RWPE2 (cell line): Measurements from ENCODE around the gene LEPR.
A peak's percentile ranks its signal among the peaks of the same experiment; 100 is the strongest.

Experiments used
- ATAC-seq: fragments of 200-7000 bp; cut with Tn5 transposase; 3 replicates; pipeline ENCODE4 v1.9.1; 2021; ENCODE audit warnings: low read depth
- DNase-seq: peaks from one replicate; pipeline ENCODE4 v3.0.0-alpha.2; 2020; ENCODE audit warnings: low spot score
- H3K27ac ChIP-seq: fragments of 450-650 bp; 2 replicates; pipeline ENCODE4 v1.5.1; 2017; ENCODE audit warnings: mild to moderate bottlenecking; ENCODE audit not compliant: poor library complexity, severe bottlenecking
- H3K27me3 ChIP-seq: fragments of 250-450 bp; sonication (Bioruptor Pico); 2 replicates; pipeline ENCODE4 v1.5.1; 2021; ENCODE audit warnings: mild to moderate bottlenecking, moderate library complexity; ENCODE audit not compliant: insufficient read depth, poor library complexity, severe bottlenecking
- H3K36me3 ChIP-seq: fragments of 250-450 bp; sonication (Bioruptor Pico); 2 replicates; pipeline ENCODE4 v1.5.1; 2020; ENCODE audit warnings: low read depth, mild to moderate bottlenecking, moderate library complexity
- H3K4me1 ChIP-seq: fragments of 250-450 bp; sonication (Bioruptor Pico); 2 replicates; pipeline ENCODE4 v1.5.1; 2021; ENCODE audit warnings: mild to moderate bottlenecking, moderate library complexity; ENCODE audit not compliant: insufficient read depth, poor library complexity, severe bottlenecking
- H3K4me3 ChIP-seq: fragments of 250-450 bp; sonication (Bioruptor Pico); 2 replicates; pipeline ENCODE4 v1.5.1; 2021; ENCODE audit warnings: mild to moderate bottlenecking, moderate library complexity; ENCODE audit not compliant: severe bottlenecking
- H3K9me3 ChIP-seq: fragments of 250-450 bp; sonication (Bioruptor Pico); 2 replicates; pipeline ENCODE4 v1.5.1; 2021; ENCODE audit warnings: mild to moderate bottlenecking, moderate library complexity; ENCODE audit not compliant: severe bottlenecking
- TF ChIP-seq, protein P1 (sequence below): fragments of 450-650 bp; IDR thresholded peaks from one replicate; pipeline ENCODE4 v1.5.1; 2017; ENCODE audit warnings: mild to moderate bottlenecking, moderate library complexity; ENCODE audit not compliant: poor library complexity, severe bottlenecking

LEPR gene

DNA sequence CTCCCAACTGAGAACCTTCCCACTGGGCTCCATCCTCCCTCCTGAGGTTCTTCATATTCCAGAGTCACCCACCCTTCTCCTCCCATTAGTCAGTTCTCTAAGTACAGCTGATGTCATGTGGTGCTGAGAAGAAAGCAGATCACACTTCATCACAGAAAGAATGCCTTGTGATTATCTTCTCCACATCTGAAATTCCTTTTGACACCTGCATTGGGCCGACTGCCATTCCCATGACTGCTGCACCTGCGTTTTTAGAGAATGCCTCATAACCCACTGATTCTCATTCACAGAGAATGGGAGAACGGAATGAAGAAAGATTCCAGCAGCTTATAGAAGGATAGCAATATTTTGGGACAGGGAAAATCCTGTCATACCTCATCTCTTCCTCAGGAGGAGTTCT is 14.3 kb downstream of the LEPR start:
- Histone ChIP-seq H3K4me1 (peaks cover 10% of the 10 kb centered on the region), H3K27ac (no peak overlapping the region), H3K9me3 (no peaks in the 10 kb centered on the region), H3K4me3 (no peak overlapping the region), H3K36me3 (peaks cover 55% of the 10 kb centered on the region), H3K27me3 (no peaks in the 10 kb centered on the region)
- DNase-seq (no peak), ATAC-seq (peak; percentile 55; the same call in 2 of the 3 replicates)
- TF ChIP-seq, protein P1, sequence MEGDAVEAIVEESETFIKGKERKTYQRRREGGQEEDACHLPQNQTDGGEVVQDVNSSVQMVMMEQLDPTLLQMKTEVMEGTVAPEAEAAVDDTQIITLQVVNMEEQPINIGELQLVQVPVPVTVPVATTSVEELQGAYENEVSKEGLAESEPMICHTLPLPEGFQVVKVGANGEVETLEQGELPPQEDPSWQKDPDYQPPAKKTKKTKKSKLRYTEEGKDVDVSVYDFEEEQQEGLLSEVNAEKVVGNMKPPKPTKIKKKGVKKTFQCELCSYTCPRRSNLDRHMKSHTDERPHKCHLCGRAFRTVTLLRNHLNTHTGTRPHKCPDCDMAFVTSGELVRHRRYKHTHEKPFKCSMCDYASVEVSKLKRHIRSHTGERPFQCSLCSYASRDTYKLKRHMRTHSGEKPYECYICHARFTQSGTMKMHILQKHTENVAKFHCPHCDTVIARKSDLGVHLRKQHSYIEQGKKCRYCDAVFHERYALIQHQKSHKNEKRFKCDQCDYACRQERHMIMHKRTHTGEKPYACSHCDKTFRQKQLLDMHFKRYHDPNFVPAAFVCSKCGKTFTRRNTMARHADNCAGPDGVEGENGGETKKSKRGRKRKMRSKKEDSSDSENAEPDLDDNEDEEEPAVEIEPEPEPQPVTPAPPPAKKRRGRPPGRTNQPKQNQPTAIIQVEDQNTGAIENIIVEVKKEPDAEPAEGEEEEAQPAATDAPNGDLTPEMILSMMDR = no peak

DNA sequence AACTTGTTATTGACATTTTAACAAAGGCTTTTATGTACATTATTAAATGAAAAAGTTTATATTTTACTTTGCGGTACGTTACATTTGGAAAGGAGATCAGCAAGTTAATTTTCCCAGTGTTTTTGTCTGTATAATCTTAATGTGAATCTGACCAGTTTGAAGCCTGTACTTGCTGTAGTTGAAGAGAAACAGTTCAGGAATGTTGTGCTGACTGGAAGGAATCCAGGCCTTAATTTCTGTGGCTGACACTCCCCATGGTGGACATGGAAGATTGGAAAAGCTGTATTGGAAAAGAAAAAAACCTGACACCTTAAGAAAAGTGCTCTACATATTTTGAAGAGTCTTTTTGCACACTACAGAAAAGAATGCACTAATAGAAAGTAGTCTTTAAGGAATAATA is 15.5 kb downstream of the LEPR start:
- ATAC-seq (no peak), DNase-seq (no peak)
- no peak overlapping the region for H3K27ac ChIP-seq
- TF ChIP-seq, protein P1 = no peak
- no peaks in the 10 kb centered on the region for H3K4me1 ChIP-seq
- no peaks in the 10 kb centered on the region for H3K27me3 ChIP-seq
- no peaks in the 10 kb centered on the region for H3K9me3 ChIP-seq
- H3K36me3 ChIP-seq = peaks cover 44% of the 10 kb centered on the region
- no peak overlapping the region for H3K4me3 ChIP-seq

GRCh38 chr1:65437616-65438015 is 17.1 kb downstream of the LEPR start:
- Histone ChIP-seq H3K27me3 (no peaks in the 10 kb centered on the region), H3K4me3 (no peak overlapping the region), H3K9me3 (no peaks in the 10 kb centered on the region), H3K4me1 (no peaks in the 10 kb centered on the region), H3K27ac (no peak overlapping the region), H3K36me3 (peaks cover 28% of the 10 kb centered on the region)
- no peak for ATAC-seq
- TF ChIP-seq, protein P1 = no peak
- DNase-seq = no peak

GRCh38 chr1:65440322-65440900 is 19.9 kb downstream of the LEPR start:
- no peak overlapping the region for H3K27ac ChIP-seq
- H3K27me3 ChIP-seq = no peaks in the 10 kb centered on the region
- H3K4me1 ChIP-seq = no peaks in the 10 kb centered on the region
- no peaks in the 10 kb centered on the region for H3K9me3 ChIP-seq
- H3K4me3 ChIP-seq = no peak overlapping the region
- ATAC-seq (no peak), DNase-seq (no peak)
- TF ChIP-seq, protein P1 = no peak
- H3K36me3 ChIP-seq = peaks cover 10% of the 10 kb centered on the region

GRCh38 chr1:65440915-65441314 is 20.4 kb downstream of the LEPR start:
- ATAC-seq = no peak
- no peaks in the 10 kb centered on the region for H3K27me3 ChIP-seq
- H3K27ac ChIP-seq = no peak overlapping the region
- H3K4me1 ChIP-seq = no peaks in the 10 kb centered on the region
- peaks cover 5% of the 10 kb centered on the region for H3K36me3 ChIP-seq
- TF ChIP-seq, protein P1 = no peak
- no peaks in the 10 kb centered on the region for H3K9me3 ChIP-seq
- no peak overlapping the region for H3K4me3 ChIP-seq
- no peak for DNase-seq
